H1 (cell line): ENCODE measurements around the gene SH3GL2.

Experiments
- ATF3 ChIP-seq: IDR thresholded peaks from 2 replicates; pipeline ENCODE4 v1.6.1; 2011; ENCODE audit warnings: low read depth, mild to moderate bottlenecking, low read length; ENCODE audit not compliant: insufficient read depth
- CTCF ChIP-seq, 3 experiments: IDR thresholded peaks; 1 replicate in 2 of 3; 2 replicates in 1 of 3; pipeline versions ENCODE4 v1.5.1 to v1.6.1; 2011; ENCODE audit warnings: low read length in 3 of 3, mild to moderate bottlenecking in 3 of 3, inconsistent platforms in 2 of 3, low read depth in 1 of 3, moderate library complexity in 1 of 3; ENCODE audit not compliant: insufficient read depth in 1 of 3; ENCODE audit errors: control extremely low read depth in 1 of 3
- EP300 ChIP-seq, 2 experiments: IDR thresholded peaks; 1 replicate in 1 of 2; 2 replicates in 1 of 2; pipeline ENCODE4 v1.6.1; 2011 to 2012; ENCODE audit warnings: low read depth in 2 of 2, low read length in 2 of 2, mild to moderate bottlenecking in 2 of 2, borderline replicate concordance in 1 of 2, inconsistent platforms in 1 of 2, moderate library complexity in 1 of 2
- GTF2F1 ChIP-seq: IDR thresholded peaks from 2 replicates; pipeline ENCODE4 v1.6.1; 2012; ENCODE audit warnings: low read depth, low read length, improper control_type of control experiment, borderline replicate concordance
- MAFK ChIP-seq: IDR thresholded peaks from 2 replicates; pipeline ENCODE4 v1.6.1; 2012; ENCODE audit warnings: low read depth, mild to moderate bottlenecking, improper control_type of control experiment, low read length
- MAX ChIP-seq: IDR thresholded peaks from 2 replicates; pipeline ENCODE4 v1.6.1; 2012; ENCODE audit warnings: inconsistent platforms
- POLR2AphosphoS5 ChIP-seq: IDR thresholded peaks from 2 replicates; pipeline ENCODE4 v1.6.1; 2011; ENCODE audit warnings: low read depth, low read length
- SAP30 ChIP-seq: fragments of 300-600 bp; sonication (generic); IDR thresholded peaks from 2 replicates; pipeline ENCODE4 v1.7.1; 2012; ENCODE audit warnings: low read length, moderate library complexity, mild to moderate bottlenecking, inconsistent platforms; ENCODE audit not compliant: insufficient read depth, insufficient replicate concordance
- SIN3A ChIP-seq, 2 experiments: IDR thresholded peaks in 1 of 2; conservative IDR thresholded peaks in 1 of 2; 2 replicates each; pipeline ENCODE4 v1.6.1; 2011 to 2012; ENCODE audit warnings: low read length in 2 of 2, improper control_type of control experiment in 1 of 2, low read depth in 1 of 2, mild to moderate bottlenecking in 1 of 2
- SRF ChIP-seq: IDR thresholded peaks from 2 replicates; pipeline ENCODE4 v1.6.1; 2011; ENCODE audit warnings: mild to moderate bottlenecking, low read depth, low read length, moderate library complexity
- TAF1 ChIP-seq: IDR thresholded peaks from 2 replicates; pipeline ENCODE4 v1.6.1; 2011; ENCODE audit warnings: mild to moderate bottlenecking, low read depth, low read length
- TBP ChIP-seq: IDR thresholded peaks from 2 replicates; pipeline ENCODE4 v1.6.1; 2011; ENCODE audit warnings: low read depth, low read length, improper control_type of control experiment

- no peak for TF ChIP-seq POLR2AphosphoS5
- no peak for TF ChIP-seq GTF2F1
- TF ChIP-seq SAP30, result no peak
- TF ChIP-seq CTCF (IDR thresholded peaks at IDR 0.05; ENCODE audit: control extremely low read depth in 1 of 3, insufficient read depth in 1 of 3, low read depth in 1 of 3, low read length in 3 of 3), result no peak
- no peak for TF ChIP-seq SRF
- TF ChIP-seq EP300 (IDR thresholded peaks at IDR 0.05; ENCODE audit: borderline replicate concordance in 1 of 2, low read depth in 2 of 2, low read length in 2 of 2), result no peak
- TF ChIP-seq SIN3A (conservative IDR thresholded peaks at IDR 0.05 in 1 of 2, IDR thresholded peaks at IDR 0.05 in 1 of 2; ENCODE audit: low read depth in 1 of 2, low read length in 2 of 2), result no peak
- TF ChIP-seq MAX, result no peak
- TF ChIP-seq TAF1, result no peak
- TF ChIP-seq MAFK, result no peak
- TF ChIP-seq ATF3, result no peak
- TF ChIP-seq TBP, result no peak
Observed at GRCh38 chr9:17556935-17557334, 21.9 kb upstream of the SH3GL2 start.
